ENCODE results near the gene CCDC136.

- TF ChIP-seq CTCF (IDR thresholded peaks at IDR 0.05), result no peak
- TF ChIP-seq POLR2A (IDR thresholded peaks at IDR 0.05), result no peak
Observed at GRCh38 chr7:128758553-128758952, 33.2 kb upstream of the CCDC136 start.

All from testis (tissue), 2 donors.